ENCODE data around the gene FAM50B. TPM values are rescaled to one million over a fixed set of nuclear protein-coding genes. Genes with fewer than 3 reads are reported as not detected.
"Not testable (repeated sequence)": the region's sequence is repeated elsewhere in the genome, so short reads cannot be mapped to it uniquely, and the experiment has no call there.

Gene FAM50B
- total RNA-seq, 1 donor from 2014 or later: 0.70 TPM

DNA sequence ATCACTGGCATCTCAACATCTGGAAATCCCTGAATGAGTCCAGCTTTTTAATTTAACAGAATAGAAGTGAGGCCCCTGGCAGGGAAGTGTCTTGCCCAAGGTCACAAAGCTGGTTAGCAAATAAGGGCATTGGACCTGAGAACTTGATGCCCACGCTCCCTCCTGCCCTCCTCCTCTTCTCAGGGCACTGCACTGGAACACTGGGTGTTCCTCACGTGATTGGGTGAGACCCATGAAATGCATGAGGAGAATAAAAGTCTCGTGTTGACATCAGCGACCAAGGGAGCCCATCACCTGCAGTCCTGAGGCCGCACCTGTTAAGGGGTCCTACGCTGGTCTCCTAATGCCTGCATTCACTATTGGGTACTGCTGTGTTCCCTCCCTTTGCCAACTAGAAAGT is 7.4 kb downstream of the FAM50B start:
- Mint-ChIP-seq H3K36me3 (ENCODE audit: unreplicated experiment) (peaks cover 4% of the 10 kb centered on the region), H3K27me3 (ENCODE audit: unreplicated experiment) (no peaks in the 10 kb centered on the region), H3K27ac (ENCODE audit: unreplicated experiment) (no peak overlapping the region), H3K4me1 (ENCODE audit: unreplicated experiment) (peaks cover 7% of the 10 kb centered on the region), H3K9me3 (ENCODE audit: unreplicated experiment) (peaks cover 11% of the 10 kb centered on the region), H3K4me3 (ENCODE audit: unreplicated experiment) (no peak overlapping the region)
- no peak for DNase-seq (ENCODE audit: extremely low spot score, unreplicated experiment)
- TF ChIP-seq, protein P1, sequence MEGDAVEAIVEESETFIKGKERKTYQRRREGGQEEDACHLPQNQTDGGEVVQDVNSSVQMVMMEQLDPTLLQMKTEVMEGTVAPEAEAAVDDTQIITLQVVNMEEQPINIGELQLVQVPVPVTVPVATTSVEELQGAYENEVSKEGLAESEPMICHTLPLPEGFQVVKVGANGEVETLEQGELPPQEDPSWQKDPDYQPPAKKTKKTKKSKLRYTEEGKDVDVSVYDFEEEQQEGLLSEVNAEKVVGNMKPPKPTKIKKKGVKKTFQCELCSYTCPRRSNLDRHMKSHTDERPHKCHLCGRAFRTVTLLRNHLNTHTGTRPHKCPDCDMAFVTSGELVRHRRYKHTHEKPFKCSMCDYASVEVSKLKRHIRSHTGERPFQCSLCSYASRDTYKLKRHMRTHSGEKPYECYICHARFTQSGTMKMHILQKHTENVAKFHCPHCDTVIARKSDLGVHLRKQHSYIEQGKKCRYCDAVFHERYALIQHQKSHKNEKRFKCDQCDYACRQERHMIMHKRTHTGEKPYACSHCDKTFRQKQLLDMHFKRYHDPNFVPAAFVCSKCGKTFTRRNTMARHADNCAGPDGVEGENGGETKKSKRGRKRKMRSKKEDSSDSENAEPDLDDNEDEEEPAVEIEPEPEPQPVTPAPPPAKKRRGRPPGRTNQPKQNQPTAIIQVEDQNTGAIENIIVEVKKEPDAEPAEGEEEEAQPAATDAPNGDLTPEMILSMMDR (IDR thresholded peaks at IDR 0.05): no peak

DNA sequence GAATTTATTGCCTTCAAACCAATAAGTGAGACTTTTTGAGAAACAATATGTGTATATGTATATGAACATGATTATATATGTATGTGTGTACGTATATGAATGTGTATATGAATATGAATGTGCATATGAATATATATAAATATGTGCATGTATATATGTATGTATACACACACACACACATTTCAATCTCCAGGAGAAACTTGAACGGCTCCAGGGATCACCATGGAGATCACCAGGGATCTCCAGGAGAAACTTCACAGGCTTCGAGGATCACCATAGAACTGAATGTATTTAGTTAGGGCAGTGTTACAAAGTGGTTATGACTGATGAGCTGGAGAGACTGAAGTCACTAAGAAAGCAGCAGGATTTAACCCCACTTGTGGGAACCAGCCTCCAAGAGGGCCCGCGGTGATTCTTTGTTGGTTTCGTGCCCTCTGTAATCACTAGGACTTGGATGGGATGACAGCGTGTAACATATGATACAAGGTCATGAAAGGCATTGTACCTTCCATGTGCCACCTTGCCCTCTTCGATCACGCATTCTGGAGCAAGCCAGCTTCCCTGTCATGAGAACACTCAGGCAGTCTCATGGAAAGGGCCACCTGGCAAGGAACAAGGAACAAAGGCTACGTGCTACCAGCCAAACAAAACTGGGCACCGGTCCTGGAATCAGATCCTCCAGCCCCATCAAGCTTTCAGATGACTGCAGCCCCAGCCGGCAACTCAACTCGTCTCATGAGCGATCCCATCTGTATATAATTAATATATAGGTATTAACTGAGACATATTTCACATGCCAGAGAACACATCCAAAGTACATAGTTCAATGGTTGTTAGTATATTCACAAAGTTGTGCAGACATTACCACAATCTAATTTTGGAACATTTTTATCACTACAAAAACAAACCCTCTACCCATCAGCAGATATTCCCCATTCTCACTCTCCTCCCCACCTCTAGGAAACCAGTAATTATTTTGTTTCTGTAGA is 8.6 kb downstream of the FAM50B start:
- H3K27ac Mint-ChIP-seq (ENCODE audit: unreplicated experiment): no peak overlapping the region
- peaks cover 4% of the 10 kb centered on the region for H3K36me3 Mint-ChIP-seq (ENCODE audit: unreplicated experiment)
- no peaks in the 10 kb centered on the region for H3K27me3 Mint-ChIP-seq (ENCODE audit: unreplicated experiment)
- peaks cover 11% of the 10 kb centered on the region for H3K9me3 Mint-ChIP-seq (ENCODE audit: unreplicated experiment)
- TF ChIP-seq, protein P1 (IDR thresholded peaks at IDR 0.05): no peak
- peaks cover 7% of the 10 kb centered on the region for H3K4me1 Mint-ChIP-seq (ENCODE audit: unreplicated experiment)
- no peak overlapping the region for H3K4me3 Mint-ChIP-seq (ENCODE audit: unreplicated experiment)
- no peak for DNase-seq (ENCODE audit: extremely low spot score, unreplicated experiment)

DNA sequence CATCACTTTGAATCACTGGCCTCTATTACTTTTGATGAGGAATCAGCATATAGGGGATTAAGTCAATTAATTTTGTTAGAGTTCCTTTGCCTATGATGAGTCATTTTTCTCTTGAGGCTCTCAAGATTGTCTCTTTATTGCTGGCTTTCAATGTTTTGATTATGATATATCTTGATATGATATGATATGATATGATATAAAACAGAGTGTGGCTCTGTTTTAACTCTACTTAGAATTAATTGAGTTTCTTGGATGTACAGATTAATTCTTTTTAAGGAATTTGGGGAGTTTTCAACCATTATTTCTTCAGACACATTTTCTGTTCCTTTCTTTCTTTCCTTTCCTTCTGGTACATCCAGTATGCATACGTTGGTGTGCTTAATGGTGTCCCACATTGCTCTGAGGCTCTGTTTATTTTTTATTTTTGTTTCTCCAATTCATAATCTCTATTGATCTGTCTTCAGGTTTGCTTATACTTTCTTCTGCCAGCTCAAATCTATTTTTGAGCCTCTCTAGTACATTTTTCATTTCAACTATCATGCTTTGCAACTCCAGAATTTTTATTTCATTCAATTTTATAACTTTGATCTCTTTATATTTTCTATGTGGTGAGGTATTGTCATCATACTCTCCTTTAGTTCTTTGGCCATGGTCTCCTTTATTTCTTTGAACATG is 10.8 kb downstream of the FAM50B start:
- peaks cover 11% of the 10 kb centered on the region for H3K9me3 Mint-ChIP-seq (ENCODE audit: unreplicated experiment)
- H3K36me3 Mint-ChIP-seq (ENCODE audit: unreplicated experiment): peaks cover 4% of the 10 kb centered on the region
- H3K4me1 Mint-ChIP-seq (ENCODE audit: unreplicated experiment): peaks cover 11% of the 10 kb centered on the region
- no peak for DNase-seq (ENCODE audit: extremely low spot score, unreplicated experiment)
- TF ChIP-seq, protein P1 (IDR thresholded peaks at IDR 0.05): no peak
- H3K4me3 Mint-ChIP-seq (ENCODE audit: unreplicated experiment): no peak overlapping the region
- H3K27me3 Mint-ChIP-seq (ENCODE audit: unreplicated experiment): no peaks in the 10 kb centered on the region
- no peak overlapping the region for H3K27ac Mint-ChIP-seq (ENCODE audit: unreplicated experiment)

DNA sequence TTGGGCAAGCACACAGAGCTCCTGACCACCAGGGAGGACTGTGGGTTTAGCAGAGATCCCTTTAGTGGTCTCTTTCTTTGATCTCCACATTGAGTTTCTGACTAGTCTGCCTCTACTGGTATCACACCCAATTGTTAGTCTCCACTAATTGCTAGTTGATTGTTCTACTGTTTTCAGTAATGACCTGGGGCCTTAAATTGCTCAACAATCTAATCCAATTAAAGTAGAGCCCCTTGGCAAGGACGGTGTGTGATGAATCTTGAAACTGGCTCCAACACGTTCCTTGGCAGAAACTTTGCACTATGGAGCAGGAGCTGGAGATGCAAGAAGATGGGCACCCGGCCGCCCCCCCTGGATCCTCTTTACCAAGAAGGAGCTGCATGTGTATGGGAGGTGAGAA is 12.3 kb downstream of the FAM50B start:
- Mint-ChIP-seq H3K9me3 (ENCODE audit: unreplicated experiment) (peaks cover 11% of the 10 kb centered on the region), H3K27me3 (ENCODE audit: unreplicated experiment) (no peaks in the 10 kb centered on the region), H3K4me1 (ENCODE audit: unreplicated experiment) (peaks cover 11% of the 10 kb centered on the region), H3K27ac (ENCODE audit: unreplicated experiment) (no peak overlapping the region), H3K36me3 (ENCODE audit: unreplicated experiment) (peaks cover 4% of the 10 kb centered on the region), H3K4me3 (ENCODE audit: unreplicated experiment) (no peak overlapping the region)
- no peak for DNase-seq (ENCODE audit: extremely low spot score, unreplicated experiment)
- TF ChIP-seq, protein P1 (IDR thresholded peaks at IDR 0.05): no peak

DNA sequence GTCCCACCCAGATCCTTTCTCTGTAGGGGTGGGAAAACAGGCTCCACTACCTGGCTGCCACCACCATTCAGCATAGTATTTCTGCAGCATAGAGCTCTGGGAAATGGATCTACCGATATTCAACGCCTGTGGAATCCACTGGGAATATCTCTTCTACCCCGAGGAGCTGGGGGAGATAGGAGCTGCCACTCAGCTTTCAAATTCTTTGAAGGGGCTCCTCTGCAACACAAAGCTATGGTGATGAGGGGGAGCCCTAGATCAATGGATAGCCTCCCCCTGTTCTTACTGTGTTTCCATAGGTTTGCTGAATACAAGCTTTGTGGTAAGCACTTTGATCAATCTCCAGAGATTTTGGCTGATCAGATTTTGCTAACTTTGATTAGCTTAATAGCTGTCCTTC is 12.9 kb downstream of the FAM50B start:
- H3K36me3 Mint-ChIP-seq (ENCODE audit: unreplicated experiment): peaks cover 4% of the 10 kb centered on the region

DNA sequence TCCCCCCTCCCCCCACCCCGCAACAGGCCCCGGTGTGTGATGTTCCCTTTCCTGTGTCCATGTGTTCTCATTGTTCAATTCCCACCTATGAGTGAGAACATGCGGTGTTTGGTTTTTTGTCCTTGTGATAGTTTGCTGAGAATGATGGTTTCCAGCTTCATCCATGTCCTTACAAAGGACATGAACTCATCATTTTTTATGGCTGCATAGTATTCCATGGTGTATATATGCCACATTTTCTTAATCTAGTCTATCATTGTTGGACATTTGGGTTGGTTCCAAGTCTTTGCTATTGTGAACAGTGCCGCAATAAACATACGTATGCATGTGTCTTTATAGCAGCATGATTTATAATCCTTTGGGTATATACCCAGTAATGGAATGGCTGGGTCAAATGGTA is 14.1 kb downstream of the FAM50B start:
- H3K4me3 Mint-ChIP-seq (ENCODE audit: unreplicated experiment); H3K27me3 Mint-ChIP-seq (ENCODE audit: unreplicated experiment); H3K27ac Mint-ChIP-seq (ENCODE audit: unreplicated experiment); H3K36me3 Mint-ChIP-seq (ENCODE audit: unreplicated experiment); DNase-seq (ENCODE audit: extremely low spot score, unreplicated experiment): not testable (repeated sequence)
- Mint-ChIP-seq H3K4me1 (ENCODE audit: unreplicated experiment) (peaks cover 11% of the 10 kb centered on the region), H3K9me3 (ENCODE audit: unreplicated experiment) (peaks cover 11% of the 10 kb centered on the region)

More for the DNA sequence above, 12.9 kb downstream of the FAM50B start:
- Mint-ChIP-seq H3K4me3 (ENCODE audit: unreplicated experiment) (no peak overlapping the region), H3K27ac (ENCODE audit: unreplicated experiment) (no peak overlapping the region), H3K27me3 (ENCODE audit: unreplicated experiment) (no peaks in the 10 kb centered on the region), H3K9me3 (ENCODE audit: unreplicated experiment) (peaks cover 11% of the 10 kb centered on the region), H3K4me1 (ENCODE audit: unreplicated experiment) (peaks cover 9% of the 10 kb centered on the region)
- TF ChIP-seq, protein P1 (IDR thresholded peaks at IDR 0.05): no peak
- DNase-seq (ENCODE audit: extremely low spot score, unreplicated experiment): no peak

All from osteocyte (in vitro differentiated cells).